Measurements from ENCODE around the gene ITPKB.
A peak's percentile ranks its signal among the peaks of the same experiment; 100 is the strongest.
"Not testable (repeated sequence)": the region's sequence is repeated elsewhere in the genome, so short reads cannot be mapped to it uniquely, and the experiment has no call there.

The ITPKB gene

GRCh38 chr1:226738995-226739695 lies at the start of gene ITPKB:
TSS of gene ITPKB (minus strand) at chr1:226739282. CDS start at chr1:226737458, 1,824 bp downstream.
- peak; percentile 74 for DNase-seq (ENCODE audit: low spot score)

GRCh38 chr1:226787638-226788037 lies 48.6 kb upstream of the ITPKB start:
- peak; percentile 63 for DNase-seq (ENCODE audit: low spot score)

GRCh38 chr1:226787071-226787470 lies 48.0 kb upstream of the ITPKB start:
- DNase-seq (ENCODE audit: low spot score) = peak; percentile 97

DNA sequence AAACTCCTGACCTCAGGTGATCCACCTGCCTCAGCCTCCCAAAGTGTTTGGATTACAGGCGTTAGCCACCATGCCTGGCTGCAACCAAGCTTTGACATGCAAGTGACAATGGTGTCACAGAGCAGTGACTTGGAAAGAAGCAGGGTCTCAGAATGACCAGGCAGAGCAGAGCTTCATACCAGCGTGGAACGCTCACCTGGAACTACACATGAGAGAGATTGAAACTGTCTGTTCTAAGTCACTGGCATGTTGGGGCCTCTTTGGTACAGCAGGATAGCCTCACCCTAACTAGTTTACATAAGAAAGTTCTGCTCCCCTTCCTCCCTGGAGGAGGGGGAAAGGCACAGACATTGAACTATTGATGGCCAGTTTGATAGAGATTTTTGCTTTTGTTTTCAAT lies 47.5 kb upstream of the ITPKB start:
- no peak for DNase-seq (ENCODE audit: low spot score)

- no peak for DNase-seq (ENCODE audit: low spot score)
These were observed 46.7 kb upstream of the ITPKB start for GRCh38 chr1:226785805-226786204.

- DNase-seq (ENCODE audit: low spot score) = peak; percentile 99
These were observed 45.3 kb upstream of the ITPKB start for GRCh38 chr1:226784081-226785049.

DNA sequence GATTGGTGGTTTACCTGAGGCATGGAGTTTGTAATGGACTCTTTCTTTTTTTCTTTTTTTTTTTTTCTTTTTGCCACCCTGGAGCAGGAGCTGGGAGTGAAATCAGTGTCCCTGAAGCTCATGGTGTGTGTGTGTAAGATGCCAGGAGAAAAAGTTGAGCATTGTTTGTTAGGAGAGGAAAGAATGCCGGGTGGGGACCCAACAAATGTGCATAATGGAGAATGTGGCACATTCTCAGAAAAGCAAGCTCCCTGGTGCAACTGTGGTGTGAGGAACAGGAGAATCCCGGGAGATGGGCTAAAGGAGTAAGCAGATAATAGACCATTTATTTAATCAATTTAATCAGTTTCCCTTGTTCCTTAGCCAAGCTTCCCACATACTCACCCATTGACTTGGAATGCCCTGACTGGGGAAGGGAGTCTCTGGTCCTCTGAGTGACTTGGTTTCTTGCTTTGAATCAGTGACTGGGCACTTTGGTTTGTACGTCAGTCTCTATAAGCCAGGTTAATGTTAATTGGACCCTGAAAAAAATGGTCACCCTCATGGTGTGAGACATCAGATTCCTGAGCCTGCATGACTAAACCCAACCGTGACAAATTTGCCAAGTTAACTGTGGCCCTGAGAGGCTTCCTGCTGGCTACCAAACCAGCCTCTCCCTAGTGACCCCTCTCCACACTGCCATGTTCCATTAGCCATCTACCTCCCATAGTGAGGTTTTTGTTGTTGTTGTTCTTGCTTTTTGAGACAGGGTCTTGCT lies 43.9 kb upstream of the ITPKB start:
- DNase-seq (ENCODE audit: low spot score) = no peak

- DNase-seq (ENCODE audit: low spot score) = no peak
These were observed 43.0 kb upstream of the ITPKB start for GRCh38 chr1:226781937-226782609.

DNA sequence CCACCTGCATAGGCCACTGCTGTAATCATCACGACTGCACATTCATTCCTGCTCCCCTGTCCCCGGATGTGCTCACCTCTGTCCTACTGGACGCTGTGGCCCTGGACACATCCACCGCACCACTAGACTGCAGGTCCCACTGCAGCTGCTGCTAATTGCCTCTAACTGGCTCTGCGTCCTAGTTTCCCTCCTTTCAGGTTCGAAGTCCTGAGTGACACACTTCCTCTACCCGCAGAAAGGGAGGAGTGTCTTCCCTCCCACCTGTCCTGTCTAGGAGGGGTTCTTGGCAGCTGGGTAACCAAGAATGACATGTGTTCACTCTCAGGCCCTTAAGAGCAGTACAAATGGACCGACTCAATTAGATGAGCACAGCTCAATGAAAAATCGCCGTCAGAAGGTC lies 40.5 kb upstream of the ITPKB start:
- no peak for DNase-seq (ENCODE audit: low spot score)

DNA sequence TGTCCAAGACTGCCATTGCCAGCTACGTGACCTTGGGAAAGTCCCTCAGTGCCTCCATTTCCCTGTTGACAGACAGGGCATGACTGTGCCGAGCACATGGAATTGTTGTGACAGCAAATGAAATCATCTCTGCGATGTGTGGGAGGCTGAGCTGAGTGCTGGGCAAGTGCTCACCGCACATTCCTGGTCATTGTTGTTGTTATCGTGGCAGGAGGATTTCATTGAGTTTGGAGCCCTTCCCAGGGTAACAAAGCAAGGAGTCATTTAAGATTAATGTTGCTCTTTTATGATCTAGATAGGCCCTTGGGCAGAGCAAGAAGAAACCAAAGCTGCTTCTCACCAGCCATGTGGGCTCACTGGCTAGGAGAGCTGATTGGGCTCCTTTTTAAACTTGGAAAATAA lies 39.6 kb upstream of the ITPKB start:
- DNase-seq (ENCODE audit: low spot score) = no peak

DNA sequence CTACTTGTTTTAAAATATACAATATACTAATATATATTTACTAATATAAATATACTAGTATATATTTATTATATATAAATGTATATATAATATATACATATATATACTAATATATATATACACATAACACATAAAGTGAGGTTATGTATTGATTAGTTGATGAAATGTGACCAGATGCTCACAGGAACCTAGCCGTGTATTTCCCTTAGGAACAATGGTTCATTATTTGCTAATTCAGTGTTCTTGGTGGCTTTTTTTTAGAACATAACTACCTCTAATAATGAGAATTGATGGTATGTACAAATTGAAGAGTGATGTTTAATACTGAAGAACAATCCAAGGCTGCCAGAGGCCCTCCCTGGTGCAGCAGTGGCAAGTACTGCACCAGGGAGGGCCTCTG lies 37.9 kb upstream of the ITPKB start:
- DNase-seq (ENCODE audit: low spot score) = no peak

- DNase-seq (ENCODE audit: low spot score) = no peak
These were observed 37.0 kb upstream of the ITPKB start for GRCh38 chr1:226776066-226776465.

- DNase-seq (ENCODE audit: low spot score) = no peak
These were observed 33.5 kb upstream of the ITPKB start for GRCh38 chr1:226772446-226773139.

DNA sequence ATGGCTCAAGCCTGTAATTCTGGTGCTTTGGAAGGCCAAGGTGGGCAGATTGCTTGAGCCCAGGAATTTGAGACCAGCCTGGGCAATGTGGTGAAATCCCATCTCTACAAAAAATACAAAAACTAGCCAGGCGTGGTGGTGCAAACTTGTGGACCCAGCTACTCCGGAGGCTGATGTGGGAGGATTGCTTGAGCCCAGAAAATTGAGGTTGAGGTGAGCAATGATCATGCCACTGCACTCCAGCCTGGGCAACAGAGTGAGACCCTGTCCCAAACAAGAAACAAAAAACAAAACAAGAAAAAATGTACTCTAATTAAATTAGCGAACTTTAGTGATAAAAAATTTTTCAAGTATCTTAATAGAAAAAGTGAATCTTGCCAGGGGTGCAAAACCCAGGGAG lies 28.1 kb upstream of the ITPKB start:
- DNase-seq (ENCODE audit: low spot score) = not testable (repeated sequence)

DNA sequence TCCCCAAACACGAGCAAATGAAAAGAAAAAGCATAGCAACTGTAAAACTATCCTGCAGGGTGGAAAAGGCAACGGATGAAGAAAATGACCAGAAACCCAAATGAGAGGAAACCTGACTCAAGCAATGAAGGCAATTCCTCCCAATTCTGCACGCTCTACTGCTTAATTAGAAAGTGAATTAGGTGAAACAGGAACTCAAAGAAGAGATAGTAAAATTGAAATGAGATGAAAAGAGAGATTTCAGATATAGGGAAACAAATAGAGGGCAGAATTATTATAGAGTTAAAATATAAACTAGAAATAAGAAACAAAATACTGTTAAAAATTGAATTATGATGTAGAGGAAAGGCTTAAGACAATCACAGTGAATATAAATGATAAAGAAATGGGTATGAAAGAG lies 27.5 kb upstream of the ITPKB start:
- DNase-seq (ENCODE audit: low spot score) = no peak

GRCh38 chr1:226764533-226764932 lies 25.5 kb upstream of the ITPKB start:
- DNase-seq (ENCODE audit: low spot score) = no peak

DNA sequence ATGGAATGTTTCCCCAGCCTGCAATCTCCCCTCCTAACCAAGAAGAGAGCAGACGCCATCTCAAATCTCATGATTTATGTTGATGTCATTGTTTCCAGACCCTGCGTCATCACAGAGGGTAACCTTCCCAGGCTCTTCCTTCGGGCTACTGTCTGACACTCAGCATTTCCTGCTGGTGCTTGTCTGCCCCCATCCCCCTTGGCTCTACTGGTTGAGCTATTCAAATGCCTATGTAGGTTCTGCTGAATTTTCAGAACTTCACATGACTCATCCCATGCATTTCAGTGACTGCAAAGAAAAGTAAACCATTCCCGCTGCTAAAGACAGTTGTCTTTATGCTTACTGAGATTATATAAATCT lies 24.8 kb upstream of the ITPKB start:
- DNase-seq (ENCODE audit: low spot score) = no peak

DNA sequence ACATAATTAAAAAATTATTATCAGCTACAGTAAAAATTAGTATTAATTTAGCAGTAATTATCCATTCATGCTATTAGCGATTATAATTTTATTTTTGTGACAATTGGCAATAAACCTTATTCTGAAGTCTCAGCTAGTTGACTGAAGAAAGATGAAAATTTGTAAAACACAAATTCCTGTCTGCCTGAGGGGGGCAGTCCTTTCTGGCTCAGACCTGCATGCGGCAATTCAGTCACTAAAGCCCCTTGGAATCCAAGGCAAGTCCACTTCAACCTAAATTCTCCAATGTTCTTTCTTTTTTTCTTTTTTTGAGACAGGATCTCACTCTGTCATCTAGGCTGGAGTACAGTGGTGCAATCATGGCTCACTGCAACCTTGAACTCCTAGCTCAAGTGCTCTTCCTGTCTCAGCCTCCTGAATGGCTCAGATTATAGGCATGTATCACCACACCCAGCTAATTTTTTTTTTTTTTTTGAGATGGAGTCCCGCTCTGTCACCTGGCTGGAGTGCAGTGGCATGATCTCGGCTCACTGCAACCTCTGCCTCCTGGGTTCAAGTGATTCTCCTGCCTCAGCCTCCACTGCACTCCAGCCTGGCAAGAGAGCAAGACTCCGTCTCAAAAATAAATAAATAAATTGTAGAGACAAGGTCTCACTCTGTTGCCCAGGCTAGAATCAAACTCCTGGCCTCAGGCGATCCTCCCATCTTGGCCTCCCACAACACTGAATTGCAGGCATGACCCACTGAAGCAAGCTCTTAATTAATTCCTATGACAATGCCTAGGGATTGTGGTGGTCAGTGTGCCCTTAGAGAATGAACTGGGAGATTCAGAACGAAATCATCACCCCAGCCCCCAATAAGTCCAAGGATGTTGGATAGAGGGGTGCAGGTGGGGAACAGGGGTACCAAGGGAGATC lies 24.2 kb upstream of the ITPKB start:
- DNase-seq (ENCODE audit: low spot score) = no peak

DNA sequence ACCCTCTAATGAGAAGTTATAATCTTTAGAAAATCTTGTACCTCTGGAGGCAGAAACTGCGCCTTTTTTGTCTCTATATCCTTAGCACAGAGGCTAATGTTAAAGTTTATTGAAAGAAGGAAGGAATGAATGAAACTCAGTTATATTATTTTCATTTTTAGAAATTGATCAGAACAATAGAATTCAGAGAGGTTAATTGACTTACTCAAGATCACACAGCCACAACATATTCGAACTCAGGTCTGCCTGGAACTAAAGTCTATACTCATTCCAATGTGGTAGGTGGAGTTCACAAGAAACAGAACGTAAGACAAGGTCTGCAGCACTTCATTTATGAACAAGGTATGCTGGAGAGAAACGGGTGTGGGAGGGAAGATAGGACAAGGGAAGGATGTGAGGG lies 23.0 kb upstream of the ITPKB start:
- no peak for DNase-seq (ENCODE audit: low spot score)

DNA sequence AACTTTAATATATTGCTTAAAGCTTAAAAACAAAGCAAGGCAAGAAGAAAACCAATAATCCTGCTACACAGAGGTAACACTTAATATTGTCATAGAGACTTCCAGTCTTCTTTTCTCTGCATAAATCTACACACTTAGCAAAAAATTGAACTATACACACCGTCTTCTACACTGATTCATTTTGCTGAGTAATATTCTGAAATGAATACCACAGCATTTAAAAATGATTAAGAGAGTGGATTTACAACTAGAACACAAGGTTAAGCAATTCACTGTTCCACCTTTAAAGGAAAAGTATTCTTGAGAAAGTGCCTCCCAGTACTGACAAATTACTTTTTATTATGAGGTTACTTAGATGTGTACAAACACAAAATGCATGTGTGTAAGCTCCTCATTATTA lies 22.2 kb upstream of the ITPKB start:
- DNase-seq (ENCODE audit: low spot score) = no peak
